LNCaP clone FGC (cell line): ENCODE measurements around the gene PEPD.

Source experiments
- DNase-seq: peaks from one replicate; pipeline ENCODE4 v3.0.0-alpha.2; 2011; ENCODE audit warnings: low read depth
- H3K4me3 ChIP-seq: 2 replicates; pipeline ENCODE4 v1.5.1; 2011; ENCODE audit warnings: mild to moderate bottlenecking, low read depth, low read length, control low read depth
- CTCF ChIP-seq: IDR thresholded peaks from 2 replicates; pipeline ENCODE4 v1.5.1; 2012; ENCODE audit warnings: mild to moderate bottlenecking; ENCODE audit not compliant: control insufficient read depth, insufficient read depth; ENCODE audit errors: extremely low read depth

Gene PEPD

GRCh38 chr19:33500991-33501390 lies 20.6 kb downstream of the PEPD start:
- H3K4me3 ChIP-seq: no peak overlapping the region
- no peak for TF ChIP-seq CTCF
- no peak for DNase-seq

- no peak for DNase-seq
- H3K4me3 ChIP-seq: no peak overlapping the region
- TF ChIP-seq CTCF: no peak
These were observed 21.0 kb downstream of the PEPD start for GRCh38 chr19:33500586-33500985.

GRCh38 chr19:33499671-33500506 lies 21.7 kb downstream of the PEPD start:
- no peak for TF ChIP-seq CTCF
- no peak overlapping the region for H3K4me3 ChIP-seq
- no peak for DNase-seq

GRCh38 chr19:33499248-33499647 lies 22.3 kb downstream of the PEPD start:
- H3K4me3 ChIP-seq: no peak overlapping the region
- DNase-seq: no peak
- no peak for TF ChIP-seq CTCF

GRCh38 chr19:33498391-33499000 lies 23.1 kb downstream of the PEPD start:
- no peak for DNase-seq
- no peak for TF ChIP-seq CTCF
- H3K4me3 ChIP-seq: no peak overlapping the region

- no peak overlapping the region for H3K4me3 ChIP-seq
- DNase-seq: no peak
- TF ChIP-seq CTCF: no peak
These were observed 23.8 kb downstream of the PEPD start for GRCh38 chr19:33497778-33498175.

GRCh38 chr19:33497131-33497777 lies 24.3 kb downstream of the PEPD start:
- no peak for TF ChIP-seq CTCF
- DNase-seq: no peak
- no peak overlapping the region for H3K4me3 ChIP-seq
